NCI-H2227 (cell line): ENCODE results near the gene ANK3.

ENCODE experiments used
- DNase-seq: peaks from one replicate; lab custom pipeline; 2025; ENCODE audit not compliant: unreplicated experiment; lab: John Stamatoyannopoulos, UW

ANK3 gene

GRCh38 chr10:60348982-60349381 is 40.7 kb downstream of the ANK3 start:
- DNase-seq, result peak; percentile 3

GRCh38 chr10:60347270-60347669 is 42.4 kb downstream of the ANK3 start:
- DNase-seq, result no peak

GRCh38 chr10:60346661-60347060 is 43.0 kb downstream of the ANK3 start:
- DNase-seq, result no peak

- DNase-seq, result no peak
Measured at GRCh38 chr10:60343254-60343653, 46.4 kb downstream of the ANK3 start.

- no peak for DNase-seq
Measured at GRCh38 chr10:60341969-60342368, 47.7 kb downstream of the ANK3 start.

GRCh38 chr10:60340973-60341372 is 48.7 kb downstream of the ANK3 start:
- DNase-seq, result no peak

- no peak for DNase-seq
Measured at GRCh38 chr10:60339757-60340156, 49.9 kb downstream of the ANK3 start.

GRCh38 chr10:60338786-60339185 is 50.9 kb downstream of the ANK3 start:
- DNase-seq, result no peak

- DNase-seq, result no peak
Measured at GRCh38 chr10:60338002-60338564, 51.6 kb downstream of the ANK3 start.

- no peak for DNase-seq
Measured at GRCh38 chr10:60336901-60337630, 52.6 kb downstream of the ANK3 start.

- no peak for DNase-seq
Measured at GRCh38 chr10:60335708-60336107, 54.0 kb downstream of the ANK3 start.

GRCh38 chr10:60334991-60335390 is 54.7 kb downstream of the ANK3 start:
- DNase-seq, result no peak

- no peak for DNase-seq
Measured at GRCh38 chr10:60332371-60332770, 57.3 kb downstream of the ANK3 start.

- no peak for DNase-seq
Measured at GRCh38 chr10:60331886-60332285, 57.8 kb downstream of the ANK3 start.

- no peak for DNase-seq
Measured at GRCh38 chr10:60323162-60323561, 66.5 kb downstream of the ANK3 start.

GRCh38 chr10:60320666-60321065 is 69.0 kb downstream of the ANK3 start:
- DNase-seq, result no peak

- no peak for DNase-seq
Measured at GRCh38 chr10:60316029-60316428, 73.6 kb downstream of the ANK3 start.

- no peak for DNase-seq
Measured at GRCh38 chr10:60315311-60315710, 74.4 kb downstream of the ANK3 start.

GRCh38 chr10:60314069-60314940 is 75.4 kb downstream of the ANK3 start:
- DNase-seq, result no peak

GRCh38 chr10:60313589-60313952 is 76.1 kb downstream of the ANK3 start:
- no peak for DNase-seq

GRCh38 chr10:60312818-60313588 is 76.7 kb downstream of the ANK3 start:
- no peak for DNase-seq
